H9 (cell line): ENCODE measurements around the gene DCC. TPM values are rescaled to one million over a fixed set of nuclear protein-coding genes. Genes with fewer than 3 reads are reported as not detected.

ENCODE experiments used
- DNase-seq: peaks from one replicate; pipeline ENCODE4 v3.0.0-alpha.2; 2017
- H2AFZ ChIP-seq: one replicate; pipeline ENCODE4 v1.6.1; 2013; ENCODE audit warnings: mild to moderate bottlenecking, low read length, control low read depth, moderate library complexity
- H2AK5ac ChIP-seq: 2 replicates; pipeline ENCODE4 v1.6.1; 2013; ENCODE audit warnings: low read length, control low read depth, mixed read lengths; ENCODE audit not compliant: insufficient read length
- H2BK120ac ChIP-seq: one replicate; pipeline ENCODE4 v1.6.1; 2013; ENCODE audit warnings: low read depth, mild to moderate bottlenecking, low read length, control low read depth, inconsistent platforms; ENCODE audit not compliant: poor library complexity, severe bottlenecking
- H2BK12ac ChIP-seq: 2 replicates; pipeline ENCODE4 v1.6.1; 2013; ENCODE audit warnings: low read length, control low read depth, mixed read lengths, low read depth; ENCODE audit not compliant: insufficient read length
- H2BK15ac ChIP-seq: 2 replicates; pipeline ENCODE4 v1.6.1; 2013; ENCODE audit warnings: low read depth, low read length, control low read depth
- H2BK20ac ChIP-seq: one replicate; pipeline ENCODE4 v1.6.1; 2013; ENCODE audit warnings: low read depth, mild to moderate bottlenecking, low read length, control low read depth, inconsistent platforms; ENCODE audit not compliant: poor library complexity, severe bottlenecking
- H2BK5ac ChIP-seq: 2 replicates; pipeline ENCODE4 v1.6.1; 2013; ENCODE audit warnings: low read length, control low read depth, mixed read lengths; ENCODE audit not compliant: insufficient read length
- H3K14ac ChIP-seq: 2 replicates; pipeline ENCODE4 v1.6.1; 2013; ENCODE audit warnings: low read length, control low read depth; ENCODE audit not compliant: insufficient read depth
- H3K18ac ChIP-seq: 2 replicates; pipeline ENCODE4 v1.6.1; 2013; ENCODE audit warnings: low read depth, mild to moderate bottlenecking, mixed read lengths, low read length, control low read depth; ENCODE audit not compliant: insufficient read length
- H3K23ac ChIP-seq: 2 replicates; pipeline ENCODE4 v1.6.1; 2013; ENCODE audit warnings: low read length, control low read depth, mixed read lengths, low read depth; ENCODE audit not compliant: insufficient read length
- H3K23me2 ChIP-seq: 2 replicates; pipeline ENCODE4 v1.6.1; 2013; ENCODE audit warnings: low read depth, mild to moderate bottlenecking, mixed read lengths, low read length, control low read depth; ENCODE audit not compliant: insufficient read length, poor library complexity, severe bottlenecking
- H3K27ac ChIP-seq: 2 replicates; pipeline ENCODE4 v1.5.1; 2013; ENCODE audit warnings: low read length, control low read depth, mixed read lengths, low read depth; ENCODE audit not compliant: insufficient read length
- H3K27me3 ChIP-seq: 2 replicates; pipeline ENCODE4 v1.6.1; 2013; ENCODE audit warnings: low read length, control low read depth, inconsistent platforms; ENCODE audit not compliant: insufficient read depth
- H3K4ac ChIP-seq: 2 replicates; pipeline ENCODE4 v1.6.1; 2013; ENCODE audit warnings: low read depth, mild to moderate bottlenecking, control low read depth, inconsistent platforms, low read length, moderate library complexity
- H3K4me1 ChIP-seq: 2 replicates; pipeline ENCODE4 v1.6.1; 2013; ENCODE audit warnings: low read length, control low read depth, inconsistent platforms; ENCODE audit not compliant: insufficient read depth
- H3K4me2 ChIP-seq: 2 replicates; pipeline ENCODE4 v1.6.1; 2013; ENCODE audit warnings: low read length, control low read depth, mixed read lengths; ENCODE audit not compliant: insufficient read length, insufficient read depth
- H3K56ac ChIP-seq: 2 replicates; pipeline ENCODE4 v1.6.1; 2013; ENCODE audit warnings: low read depth, mild to moderate bottlenecking, mixed read lengths, low read length, control low read depth; ENCODE audit not compliant: insufficient read length
- H3K79me1 ChIP-seq: 2 replicates; pipeline ENCODE4 v1.6.1; 2013; ENCODE audit warnings: low read depth, mild to moderate bottlenecking, moderate library complexity, low read length, control low read depth, inconsistent platforms; ENCODE audit not compliant: insufficient read depth, poor library complexity, severe bottlenecking
- H3K79me2 ChIP-seq: 2 replicates; pipeline ENCODE4 v1.6.1; 2013; ENCODE audit warnings: low read length, control low read depth, inconsistent platforms; ENCODE audit not compliant: insufficient read depth
- H3K9ac ChIP-seq: 2 replicates; pipeline ENCODE4 v1.6.1; 2013; ENCODE audit warnings: low read length, control low read depth, mixed read lengths; ENCODE audit not compliant: insufficient read length; ENCODE audit errors: extremely low read depth
- H3K9me3 ChIP-seq: one replicate; pipeline ENCODE4 v1.6.1; 2013; ENCODE audit warnings: low read depth, low read length, inconsistent platforms; ENCODE audit not compliant: control insufficient read depth
- H3T11ph ChIP-seq: one replicate; pipeline ENCODE4 v1.6.1; 2013; ENCODE audit warnings: mild to moderate bottlenecking, low read length, control low read depth, inconsistent platforms
- H4K20me1 ChIP-seq: one replicate; pipeline ENCODE4 v1.6.1; 2013; ENCODE audit not compliant: control insufficient read depth, insufficient read length, insufficient read depth
- H4K5ac ChIP-seq: 2 replicates; pipeline ENCODE4 v1.6.1; 2013; ENCODE audit warnings: low read depth, mild to moderate bottlenecking, mixed read lengths, low read length, control low read depth; ENCODE audit not compliant: insufficient read length
- H4K8ac ChIP-seq: replicated peaks from 2 replicates; pipeline ENCODE4 v1.6.1; 2013; ENCODE audit warnings: low read length, control low read depth, mixed read lengths, low read depth; ENCODE audit not compliant: insufficient read length
- H4K91ac ChIP-seq: 2 replicates; pipeline ENCODE4 v1.6.1; 2013; ENCODE audit warnings: low read depth, mild to moderate bottlenecking, moderate library complexity, mixed read lengths, low read length, control low read depth; ENCODE audit not compliant: insufficient read length
- H3K27ac Mint-ChIP-seq, 3 experiments: 2 replicates in 2 of 3; 3 replicates in 1 of 3; pipeline ENCODE4 v1.8.0; 2020 to 2021; ENCODE audit warnings: mixed read lengths in 3 of 3, mild to moderate bottlenecking in 1 of 3, moderate library complexity in 1 of 3
- H3K27me3 Mint-ChIP-seq: 2 replicates; pipeline ENCODE4 v1.8.0; 2021; ENCODE audit warnings: low read depth, mild to moderate bottlenecking, moderate library complexity, mixed read lengths
- H3K36me3 Mint-ChIP-seq, 3 experiments: 2 replicates in 2 of 3; 3 replicates in 1 of 3; pipeline ENCODE4 v1.8.0; 2020 to 2021; ENCODE audit warnings: low read depth in 3 of 3, mixed read lengths in 3 of 3; ENCODE audit not compliant: insufficient read depth in 1 of 3
- H3K4me1 Mint-ChIP-seq, 2 experiments: 2 replicates each; pipeline ENCODE4 v1.8.0; 2020; ENCODE audit warnings: mixed read lengths in 2 of 2
- H3K4me3 Mint-ChIP-seq, 2 experiments: 2 replicates in 1 of 2; 3 replicates in 1 of 2; pipeline ENCODE4 v1.8.0; 2020 to 2021; ENCODE audit warnings: mild to moderate bottlenecking in 2 of 2, mixed read lengths in 2 of 2, moderate library complexity in 1 of 2
- H3K9me3 Mint-ChIP-seq, 2 experiments: 2 replicates in 1 of 2; 3 replicates in 1 of 2; pipeline ENCODE4 v1.8.0; 2020; ENCODE audit warnings: mild to moderate bottlenecking in 2 of 2, mixed read lengths in 2 of 2, moderate library complexity in 1 of 2
- WGBS: extraction: QIAGEN DNeasy Blood & Tissue Kit; methylation state at CpG from one replicate; pipeline ENCODE4 v1.1.7; 2013; ENCODE audit warnings: missing lambda C conversion rate, low lambda C conversion rate, mixed read lengths; ENCODE audit not compliant: insufficient read length; ENCODE audit errors: extremely low coverage; 5-methylcytosine and 5-hydroxymethylcytosine counted together
- total RNA-seq: library from RNA; stranded (reverse); gene quantifications from 2 replicates; pipeline ENCODE4 v1.2.1, GENCODE V29; 2021
- TF ChIP-seq, protein P1 (sequence below): fragments of 200-600 bp; sonication (generic); conservative IDR thresholded peaks from 3 replicates; pipeline ENCODE4 v1.8.0; 2021; ENCODE audit warnings: antibody characterized with exemption, mild to moderate bottlenecking

Gene DCC
- total RNA-seq, 1 experiment from 2014 or later, result 0.35 TPM

DNA sequence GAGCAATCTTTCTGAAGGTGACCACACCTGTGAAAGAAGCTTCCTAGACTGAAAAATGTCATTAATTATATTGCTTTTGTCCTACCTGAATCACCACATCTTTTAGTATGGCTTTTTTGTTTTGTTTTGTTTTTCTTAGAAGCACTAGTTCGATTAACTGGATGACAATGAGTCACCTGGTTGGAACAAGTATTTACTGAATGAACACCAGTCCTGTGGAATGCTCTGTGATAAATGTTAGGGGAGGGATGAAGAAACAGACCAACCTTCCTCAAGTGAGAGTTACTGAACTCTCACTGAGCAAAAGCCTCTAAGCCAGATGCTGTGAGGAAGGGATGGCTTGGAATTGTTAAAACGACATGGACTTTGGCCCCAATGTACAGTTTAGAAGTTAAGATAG is 26.8 kb upstream of the DCC start:
- Histone ChIP-seq H3K23ac (no peak overlapping the region), H3K79me2 (no peaks in the 10 kb centered on the region; the same call in 1 of the 2 replicates), H4K91ac (no peak overlapping the region), H3K27me3 (no peaks in the 10 kb centered on the region), H2AK5ac (no peak overlapping the region), H3K4me2 (no peak overlapping the region), H3K18ac (no peak overlapping the region), H3K14ac (no peak overlapping the region), H4K5ac (no peak overlapping the region), H3K4ac (no peak overlapping the region), H3K79me1 (no peaks in the 10 kb centered on the region), H2BK20ac (no peak overlapping the region), H2BK120ac (no peak overlapping the region), H3K9me3 (no peaks in the 10 kb centered on the region), H3K9ac (no peak overlapping the region), H2BK15ac (no peak overlapping the region), H3K4me1 (peaks cover 2% of the 10 kb centered on the region; the same call in 1 of the 2 replicates), H4K8ac (no peak overlapping the region), H2BK5ac (no peak overlapping the region), H3K27ac (peak overlapping the region; percentile 32), H3T11ph (no peak overlapping the region), H2AFZ (no peak overlapping the region), H2BK12ac (no peak overlapping the region), H3K23me2 (no peaks in the 10 kb centered on the region), H4K20me1 (no peaks in the 10 kb centered on the region), H3K56ac (no peak overlapping the region)
- WGBS, result no CpG with 5 or more reads among the region's 2 CpGs
- Mint-ChIP-seq H3K9me3 (peaks cover 12 to 15% of the 10 kb centered on the region in 2 experiments), H3K4me3 (no peak overlapping the region), H3K27me3 (no peaks in the 10 kb centered on the region), H3K4me1 (peaks cover 32 to 35% of the 10 kb centered on the region in 2 experiments), H3K36me3 (peaks cover 2 to 5% (median 4%) of the 10 kb centered on the region in 3 experiments; a peak in 4 of 7 replicates), H3K27ac (peak overlapping the region in 2 of 3 experiments; percentile 16 to 54; a peak in 4 of 7 replicates)
- DNase-seq, result no peak
- TF ChIP-seq, protein P1, sequence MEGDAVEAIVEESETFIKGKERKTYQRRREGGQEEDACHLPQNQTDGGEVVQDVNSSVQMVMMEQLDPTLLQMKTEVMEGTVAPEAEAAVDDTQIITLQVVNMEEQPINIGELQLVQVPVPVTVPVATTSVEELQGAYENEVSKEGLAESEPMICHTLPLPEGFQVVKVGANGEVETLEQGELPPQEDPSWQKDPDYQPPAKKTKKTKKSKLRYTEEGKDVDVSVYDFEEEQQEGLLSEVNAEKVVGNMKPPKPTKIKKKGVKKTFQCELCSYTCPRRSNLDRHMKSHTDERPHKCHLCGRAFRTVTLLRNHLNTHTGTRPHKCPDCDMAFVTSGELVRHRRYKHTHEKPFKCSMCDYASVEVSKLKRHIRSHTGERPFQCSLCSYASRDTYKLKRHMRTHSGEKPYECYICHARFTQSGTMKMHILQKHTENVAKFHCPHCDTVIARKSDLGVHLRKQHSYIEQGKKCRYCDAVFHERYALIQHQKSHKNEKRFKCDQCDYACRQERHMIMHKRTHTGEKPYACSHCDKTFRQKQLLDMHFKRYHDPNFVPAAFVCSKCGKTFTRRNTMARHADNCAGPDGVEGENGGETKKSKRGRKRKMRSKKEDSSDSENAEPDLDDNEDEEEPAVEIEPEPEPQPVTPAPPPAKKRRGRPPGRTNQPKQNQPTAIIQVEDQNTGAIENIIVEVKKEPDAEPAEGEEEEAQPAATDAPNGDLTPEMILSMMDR, result no peak
